Upper lobe of left lung (tissue), 6 donors: ENCODE measurements around the gene SLC16A9. TPM values are rescaled to one million over a fixed set of nuclear protein-coding genes. Genes with fewer than 3 reads are reported as not detected.

ENCODE experiments used
- ATAC-seq, 2 donors: fragments of 200-7000 bp; cut with Tn5 transposase; one replicate each; pipeline ENCODE4 v1.9.1; 2022; ENCODE audit warnings: mild to moderate bottlenecking in 2 of 2, moderate library complexity in 2 of 2; ENCODE audit not compliant: low FRiP score in 2 of 2
- DNase-seq, 2 donors: peaks; one replicate each; pipeline ENCODE4 v3.0.0-alpha.2; 2019 to 2020
- H3K27ac ChIP-seq, 4 donors: fragments of 200-600 bp; sonication (generic); one replicate each; pipeline ENCODE4 v1.5.1; 2016 to 2019
- H3K27me3 ChIP-seq, 4 donors: fragments of 200-600 bp; sonication (generic); one replicate each; pipeline ENCODE4 v1.5.1; 2017 to 2019
- H3K36me3 ChIP-seq, 4 donors: fragments of 200-600 bp; sonication (generic); one replicate each; pipeline ENCODE4 v1.5.1; 2016 to 2019
- H3K4me1 ChIP-seq, 4 donors: fragments of 200-600 bp; sonication (generic); one replicate each; pipeline ENCODE4 v1.5.1; 2018 to 2019
- H3K4me3 ChIP-seq, 4 donors: fragments of 200-600 bp; sonication (generic); one replicate each; pipeline ENCODE4 v1.5.1; 2017 to 2019; ENCODE audit warnings: mild to moderate bottlenecking in 2 of 4, moderate library complexity in 1 of 4
- H3K9me3 ChIP-seq, 4 donors: fragments of 200-600 bp; sonication (generic); one replicate each; pipeline ENCODE4 v1.5.1; 2018 to 2019
- CTCF ChIP-seq, 6 experiments: fragments of 450-650 bp in 4 of 6; fragments of 200-600 bp in 2 of 6; sonication (generic) in 2 of 6; IDR thresholded peaks; one replicate each; pipeline ENCODE4 v1.5.1; 2016 to 2019; ENCODE audit warnings: antibody characterized with exemption in 6 of 6
- EP300 ChIP-seq, 4 donors: sonication (generic); formaldehyde crosslinking; IDR thresholded peaks; one replicate each; pipeline ENCODE4 v1.5.1; 2017; ENCODE audit warnings: antibody characterized with exemption in 4 of 4, control low read depth in 2 of 4
- POLR2A ChIP-seq, 4 donors: fragments of 450-650 bp; IDR thresholded peaks; one replicate each; pipeline ENCODE4 v1.5.1; 2016 to 2017; ENCODE audit warnings: antibody characterized with exemption in 4 of 4, mild to moderate bottlenecking in 2 of 4
- POLR2AphosphoS5 ChIP-seq, 2 donors: sonication (generic); formaldehyde crosslinking; IDR thresholded peaks; one replicate each; pipeline ENCODE4 v1.5.1; 2017; ENCODE audit warnings: antibody characterized with exemption in 2 of 2
- WGBS, 2 donors: methylation state at CpG; one replicate each; pipeline ENCODE4 v1.1.5; 2017 to 2018; 5-methylcytosine and 5-hydroxymethylcytosine counted together
- total RNA-seq, 6 donors: library from RNA; depleted of rRNA in 4 of 6; stranded (reverse); fragments of >200 nt in 4 of 6; gene quantifications; one replicate each; pipeline versions ENCODE4 v1.1.0 to v1.2.1, GENCODE V29; 2016 to 2021
- donor health status: DM: no; HTN: no; CAD: no; lungs with moderate emphysema.
- donor health status: DM: no; HTN: yes; CAD: no; lungs with severe emphysema.

SLC16A9 gene
- total RNA-seq, 6 donors from 2014 or later: 0.79 to 1.1 (median 1.1) TPM; not detected in 2

- Histone ChIP-seq H3K9me3 (no peaks in the 10 kb centered on the region), H3K36me3 (no peaks in the 10 kb centered on the region), H3K27me3 (no peaks in the 10 kb centered on the region), H3K4me1 (no peaks in the 10 kb centered on the region), H3K4me3 (no peak overlapping the region), H3K27ac (no peak overlapping the region)
- WGBS, 2 donors: 85 to 94% methylated on average over 5 of the region's 5 CpGs
- no peak for TF ChIP-seq CTCF (IDR thresholded peaks at IDR 0.05)
- no peak for TF ChIP-seq POLR2A (IDR thresholded peaks at IDR 0.05)
- TF ChIP-seq EP300 (IDR thresholded peaks at IDR 0.05): no peak
- TF ChIP-seq POLR2AphosphoS5 (IDR thresholded peaks at IDR 0.05): no peak
- DNase-seq (no peak), ATAC-seq (no peak)
Observed at GRCh38 chr10:59684006-59684405, 25.6 kb downstream of the SLC16A9 start.

- WGBS, 2 donors: 64 to 86% methylated on average over 2 of the region's 2 CpGs
- no peak for ATAC-seq
Observed at GRCh38 chr10:59682986-59683937, 26.4 kb downstream of the SLC16A9 start.

GRCh38 chr10:59680199-59680598, 29.5 kb downstream of the SLC16A9 start:
- H3K4me1 ChIP-seq: no peaks in the 10 kb centered on the region
- 89 to 90% methylated on average over 1 of the region's 1 CpG for WGBS, 2 donors
- no peaks in the 10 kb centered on the region for H3K9me3 ChIP-seq
- no peaks in the 10 kb centered on the region for H3K27me3 ChIP-seq
- H3K36me3 ChIP-seq: no peaks in the 10 kb centered on the region
- no peak for ATAC-seq
- no peak for DNase-seq
- H3K27ac ChIP-seq: no peak overlapping the region
- no peak overlapping the region for H3K4me3 ChIP-seq
- TF ChIP-seq POLR2AphosphoS5 (IDR thresholded peaks at IDR 0.05): no peak
- TF ChIP-seq EP300 (IDR thresholded peaks at IDR 0.05): no peak
- no peak for TF ChIP-seq CTCF (IDR thresholded peaks at IDR 0.05)
- TF ChIP-seq POLR2A (IDR thresholded peaks at IDR 0.05): no peak

More at GRCh38 chr10:59682986-59683937, 26.4 kb downstream of the SLC16A9 start:
- Histone ChIP-seq H3K4me1 (no peaks in the 10 kb centered on the region), H3K36me3 (no peaks in the 10 kb centered on the region), H3K27me3 (no peaks in the 10 kb centered on the region), H3K27ac (no peak overlapping the region), H3K4me3 (no peak overlapping the region), H3K9me3 (no peaks in the 10 kb centered on the region)
- no peak for TF ChIP-seq CTCF (IDR thresholded peaks at IDR 0.05)
- TF ChIP-seq POLR2AphosphoS5 (IDR thresholded peaks at IDR 0.05): no peak
- no peak for TF ChIP-seq EP300 (IDR thresholded peaks at IDR 0.05)
- no peak for TF ChIP-seq POLR2A (IDR thresholded peaks at IDR 0.05)
- DNase-seq: no peak

GRCh38 chr10:59678884-59679301, 30.8 kb downstream of the SLC16A9 start:
- peak in 1 of 2 donors; percentile 55 for ATAC-seq
- H3K4me1 ChIP-seq: no peaks in the 10 kb centered on the region
- DNase-seq: peak in 1 of 2 donors; percentile 34
- TF ChIP-seq EP300 (IDR thresholded peaks at IDR 0.05) (no peak), CTCF (IDR thresholded peaks at IDR 0.05) (no peak), POLR2AphosphoS5 (IDR thresholded peaks at IDR 0.05) (no peak), POLR2A (IDR thresholded peaks at IDR 0.05) (no peak)
- H3K9me3 ChIP-seq: no peaks in the 10 kb centered on the region
- H3K4me3 ChIP-seq: no peak overlapping the region
- WGBS, 2 donors: 27 to 40% methylated on average over 4 of the region's 4 CpGs
- no peak overlapping the region for H3K27ac ChIP-seq
- H3K36me3 ChIP-seq: no peaks in the 10 kb centered on the region
- H3K27me3 ChIP-seq: no peaks in the 10 kb centered on the region
